ENCODE measurements around the gene PLPP3.

Gene PLPP3

DNA sequence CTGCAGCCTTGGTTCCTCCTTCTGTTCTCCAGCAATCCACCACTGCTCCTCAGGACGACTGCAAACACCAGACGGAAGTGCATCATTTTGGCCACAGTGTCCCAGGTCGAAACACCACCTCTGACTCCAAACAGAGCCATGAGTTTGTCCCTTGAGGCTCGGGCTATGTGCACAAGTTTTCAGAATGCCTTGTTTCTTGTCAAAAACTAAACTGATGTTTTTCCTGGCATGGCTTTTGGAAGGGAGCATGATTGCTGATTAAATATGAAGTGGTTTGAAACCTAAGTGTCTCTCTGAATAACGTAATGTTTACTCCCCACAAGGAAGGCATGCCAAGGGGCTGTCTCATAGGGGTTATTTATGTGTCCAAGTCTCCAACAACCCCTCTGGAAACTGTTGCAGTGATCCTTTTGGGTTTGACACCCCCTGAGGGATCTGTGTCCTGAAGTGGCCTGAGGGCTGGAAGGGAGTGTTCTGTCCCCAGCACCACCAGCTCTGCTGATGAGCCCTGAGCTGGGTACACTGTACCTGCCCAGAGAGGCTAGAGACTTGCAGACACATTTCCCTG lies 132.7 kb downstream of the PLPP3 start:
- no peak for DNase-seq (ENCODE audit: insufficient read length, low spot score)
- FAIRE-seq, result no peak

DNA sequence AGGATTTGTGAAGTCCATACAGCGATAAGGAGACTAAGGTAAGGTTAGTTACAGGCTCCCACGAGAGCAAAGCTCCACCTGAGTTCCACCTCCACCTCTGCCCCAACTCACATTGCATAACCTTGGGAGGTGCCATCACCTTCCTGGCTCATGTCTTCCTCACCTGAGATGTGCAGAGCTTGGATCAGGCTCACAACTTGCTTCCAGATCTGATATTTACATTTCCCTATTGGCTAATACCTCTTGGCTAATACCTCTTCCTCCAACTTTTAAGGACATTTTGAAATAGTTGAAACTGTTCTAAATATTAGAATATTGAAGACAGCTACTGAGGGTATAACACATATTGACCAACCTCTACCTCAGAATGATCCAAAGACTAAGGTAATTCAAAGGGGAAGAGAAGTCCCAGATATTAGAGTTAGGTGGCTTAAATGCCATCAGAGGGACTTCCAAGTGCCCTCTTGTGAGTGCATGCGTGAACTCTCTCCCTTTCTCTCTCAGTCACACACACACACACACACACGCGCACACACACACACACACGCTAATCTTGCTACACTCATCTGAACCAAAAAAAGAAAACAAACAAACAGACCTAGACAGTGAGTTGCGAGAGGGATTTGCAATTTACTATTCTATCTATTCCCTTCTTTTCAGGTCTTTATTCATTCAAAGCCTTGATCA lies 134.3 kb downstream of the PLPP3 start:
- DNase-seq (ENCODE audit: insufficient read length, low spot score) (no peak), FAIRE-seq (no peak)
